Measurements from ENCODE around the gene PLCL1.

PLCL1 gene

DNA sequence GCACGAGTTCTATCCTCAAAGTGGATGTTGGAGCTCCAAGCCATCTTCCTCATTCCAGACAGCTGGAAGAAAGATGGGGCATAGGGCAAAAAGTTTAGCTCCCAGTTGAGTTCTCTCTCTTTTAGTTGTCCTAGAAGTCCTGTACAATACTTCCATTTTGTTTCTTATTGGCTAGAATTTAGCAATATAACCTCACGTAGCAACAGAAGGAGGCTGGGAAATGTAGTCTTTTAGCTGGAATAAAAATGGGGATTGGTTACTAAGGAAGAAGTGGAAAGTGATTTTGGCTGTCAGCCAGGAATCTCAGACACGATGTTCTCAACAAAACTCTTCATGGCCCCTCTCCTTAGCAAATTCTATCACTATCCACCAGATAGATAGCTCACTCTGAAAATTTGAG, 79.9 kb downstream of the PLCL1 start:
- H3K4me3 ChIP-seq (ENCODE audit: low read depth, low read length) = no peak overlapping the region
- TF ChIP-seq, protein P1, sequence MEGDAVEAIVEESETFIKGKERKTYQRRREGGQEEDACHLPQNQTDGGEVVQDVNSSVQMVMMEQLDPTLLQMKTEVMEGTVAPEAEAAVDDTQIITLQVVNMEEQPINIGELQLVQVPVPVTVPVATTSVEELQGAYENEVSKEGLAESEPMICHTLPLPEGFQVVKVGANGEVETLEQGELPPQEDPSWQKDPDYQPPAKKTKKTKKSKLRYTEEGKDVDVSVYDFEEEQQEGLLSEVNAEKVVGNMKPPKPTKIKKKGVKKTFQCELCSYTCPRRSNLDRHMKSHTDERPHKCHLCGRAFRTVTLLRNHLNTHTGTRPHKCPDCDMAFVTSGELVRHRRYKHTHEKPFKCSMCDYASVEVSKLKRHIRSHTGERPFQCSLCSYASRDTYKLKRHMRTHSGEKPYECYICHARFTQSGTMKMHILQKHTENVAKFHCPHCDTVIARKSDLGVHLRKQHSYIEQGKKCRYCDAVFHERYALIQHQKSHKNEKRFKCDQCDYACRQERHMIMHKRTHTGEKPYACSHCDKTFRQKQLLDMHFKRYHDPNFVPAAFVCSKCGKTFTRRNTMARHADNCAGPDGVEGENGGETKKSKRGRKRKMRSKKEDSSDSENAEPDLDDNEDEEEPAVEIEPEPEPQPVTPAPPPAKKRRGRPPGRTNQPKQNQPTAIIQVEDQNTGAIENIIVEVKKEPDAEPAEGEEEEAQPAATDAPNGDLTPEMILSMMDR (IDR thresholded peaks at IDR 0.05; ENCODE audit: borderline replicate concordance, insufficient read depth, low read depth, low read length) = no peak

DNA sequence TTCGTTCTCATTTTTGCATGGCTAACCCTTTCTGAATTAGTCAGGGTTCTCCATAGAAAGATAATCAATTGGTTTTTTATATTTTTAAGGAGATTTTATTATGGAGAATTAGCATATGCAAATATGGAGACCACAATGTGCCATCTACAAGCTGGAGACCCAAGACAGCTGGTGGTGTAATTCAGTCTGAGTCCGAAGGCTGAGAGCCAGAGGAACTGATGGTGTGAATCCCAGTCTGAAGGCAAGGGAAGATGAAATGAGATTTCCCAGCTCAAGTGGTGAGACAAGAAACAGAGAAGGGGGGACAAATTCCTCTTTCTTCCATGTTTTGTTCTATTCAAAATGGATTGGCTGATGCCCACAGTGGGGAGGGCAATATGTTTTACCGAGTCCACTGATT, 80.7 kb downstream of the PLCL1 start:
- no peak overlapping the region for H3K4me3 ChIP-seq (ENCODE audit: low read depth, low read length)
- TF ChIP-seq, protein P1 (IDR thresholded peaks at IDR 0.05; ENCODE audit: borderline replicate concordance, insufficient read depth, low read depth, low read length) = no peak

- TF ChIP-seq, protein P1 (IDR thresholded peaks at IDR 0.05; ENCODE audit: borderline replicate concordance, insufficient read depth, low read depth, low read length) = no peak
- no peak overlapping the region for H3K4me3 ChIP-seq (ENCODE audit: low read depth, low read length)
Observed at GRCh38 chr2:197885587-197885986, 81.2 kb downstream of the PLCL1 start.

GRCh38 chr2:197888321-197888720, 83.9 kb downstream of the PLCL1 start:
- TF ChIP-seq, protein P1 (IDR thresholded peaks at IDR 0.05; ENCODE audit: borderline replicate concordance, insufficient read depth, low read depth, low read length) = no peak
- no peak overlapping the region for H3K4me3 ChIP-seq (ENCODE audit: low read depth, low read length)

DNA sequence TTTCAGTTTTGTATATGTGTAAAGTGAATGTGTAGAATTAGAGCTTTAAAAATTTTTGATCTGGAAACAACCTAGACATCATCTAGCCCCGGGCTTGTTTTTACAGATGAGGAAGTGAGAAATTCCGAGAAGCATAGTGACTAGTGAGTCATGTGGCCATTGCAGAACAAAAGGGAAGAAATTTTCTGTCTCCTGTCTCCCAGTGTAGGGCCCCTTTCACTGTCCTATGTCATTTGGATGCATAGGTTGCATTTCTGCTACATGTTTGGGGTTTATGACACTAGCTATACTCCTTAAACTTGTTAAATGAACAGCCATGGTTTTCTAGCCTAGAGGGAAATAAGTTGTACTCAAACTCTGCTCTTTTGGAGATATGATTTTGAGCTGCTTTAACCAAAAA, 84.6 kb downstream of the PLCL1 start:
- TF ChIP-seq, protein P1 (IDR thresholded peaks at IDR 0.05; ENCODE audit: borderline replicate concordance, insufficient read depth, low read depth, low read length) = no peak
- H3K4me3 ChIP-seq (ENCODE audit: low read depth, low read length) = no peak overlapping the region

- no peak overlapping the region for H3K4me3 ChIP-seq (ENCODE audit: low read depth, low read length)
- TF ChIP-seq, protein P1 (IDR thresholded peaks at IDR 0.05; ENCODE audit: borderline replicate concordance, insufficient read depth, low read depth, low read length) = no peak
Observed at GRCh38 chr2:197890168-197890567, 85.8 kb downstream of the PLCL1 start.

DNA sequence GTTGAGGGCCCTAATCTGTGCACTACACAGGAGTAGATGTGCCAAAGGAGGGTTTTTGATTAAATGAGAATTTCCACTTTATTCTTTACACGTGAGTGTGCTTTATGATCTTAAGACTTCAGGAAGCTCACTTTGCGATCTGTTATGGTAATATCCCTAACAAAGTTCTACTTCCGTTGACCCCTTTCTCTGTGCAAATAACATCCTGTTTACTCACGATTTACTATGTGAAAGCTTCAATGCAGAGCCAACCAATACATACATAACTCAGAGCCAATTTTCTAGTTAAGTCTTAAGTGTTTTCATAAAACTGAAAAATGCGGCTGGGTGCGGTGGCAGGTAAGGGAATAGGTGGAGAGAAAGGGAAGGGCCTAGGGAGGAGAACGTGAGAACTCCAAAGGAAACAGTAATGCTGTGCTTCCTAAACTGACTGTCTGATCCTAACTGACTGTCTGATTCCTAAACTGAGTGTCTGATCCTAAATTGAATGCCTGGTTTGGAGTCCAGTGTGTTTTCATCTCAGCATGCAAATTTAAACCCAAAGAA, 87.6 kb downstream of the PLCL1 start:
- TF ChIP-seq, protein P1 (IDR thresholded peaks at IDR 0.05; ENCODE audit: borderline replicate concordance, insufficient read depth, low read depth, low read length) = no peak
- H3K4me3 ChIP-seq (ENCODE audit: low read depth, low read length) = no peak overlapping the region
